Bronchial epithelial cell (primary cell): ENCODE measurements around the gene APOBEC3H. TPM values are rescaled to one million over a fixed set of nuclear protein-coding genes. Genes with fewer than 3 reads are reported as not detected.
A peak's percentile ranks its signal among the peaks of the same experiment; 100 is the strongest.

ENCODE experiments used
- DNase-seq: peaks from one replicate; pipeline ENCODE4 v3.0.0-alpha.2; 2010; ENCODE audit warnings: low read depth
- FAIRE-seq: peaks from 2 replicates; lab custom pipeline; 2011; peaks lifted over from hg19 to GRCh38; lab: Jason Lieb, UNC
- H3K27me3 ChIP-seq: 2 replicates; pipeline ENCODE4 v1.5.1; 2011; ENCODE audit warnings: low read length; ENCODE audit not compliant: control insufficient read depth, insufficient read depth
- H3K36me3 ChIP-seq: 2 replicates; pipeline ENCODE4 v1.5.1; 2011; ENCODE audit warnings: low read length; ENCODE audit not compliant: control insufficient read depth, insufficient read depth
- H3K4me3 ChIP-seq: 2 replicates; pipeline ENCODE4 v1.5.1; 2011; ENCODE audit warnings: mild to moderate bottlenecking, low read depth, low read length, control low read depth
- total RNA-seq: library from RNA; depleted of rRNA; stranded (reverse); fragments of >200 nt; gene quantifications from 2 replicates; pipeline ENCODE4 v1.2.1, GENCODE V29; 2014
- TF ChIP-seq, protein P1 (sequence below): IDR thresholded peaks from 2 replicates; pipeline ENCODE4 v1.5.1; 2011; ENCODE audit warnings: mild to moderate bottlenecking, moderate library complexity, low read length, control low read depth, inconsistent platforms; ENCODE audit not compliant: insufficient read depth, severe bottlenecking

The APOBEC3H gene
- total RNA-seq, 1 donor from 2014 or later: 0.26 TPM

DNA sequence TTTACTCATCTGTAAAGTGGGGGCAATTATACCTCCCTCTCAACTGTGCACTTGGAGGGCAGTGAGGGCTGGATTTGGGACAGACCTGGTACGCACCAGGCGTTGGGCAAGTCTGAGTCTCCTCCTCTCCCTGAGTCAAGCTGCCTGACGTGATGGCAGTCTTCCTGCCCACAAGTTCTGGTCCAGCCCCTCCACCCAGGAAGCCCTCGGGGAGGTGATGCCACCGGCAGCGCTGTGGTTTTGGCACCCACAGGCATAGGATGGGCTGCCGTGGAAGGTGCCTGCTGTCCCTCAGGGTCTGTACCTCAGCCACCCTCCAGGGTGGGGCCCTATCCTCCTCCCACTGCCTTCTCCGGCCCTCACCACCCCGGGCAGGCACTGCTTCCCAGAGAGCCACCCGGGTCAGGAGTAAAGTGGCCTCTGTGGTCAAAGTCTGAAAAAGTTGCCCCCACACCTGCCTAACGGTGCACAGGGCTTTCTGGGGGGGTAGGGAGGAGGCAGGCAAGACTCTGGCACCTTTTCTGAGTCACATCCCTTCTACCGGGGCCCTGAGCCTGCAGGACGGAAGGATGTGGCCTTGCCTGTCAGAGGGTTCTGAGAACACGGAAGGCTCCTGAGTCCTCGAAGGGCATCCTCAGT lies 6.5 kb upstream of the APOBEC3H start:
- DNase-seq (peak; percentile 91), FAIRE-seq (peak; percentile 52)
- TF ChIP-seq, protein P1, sequence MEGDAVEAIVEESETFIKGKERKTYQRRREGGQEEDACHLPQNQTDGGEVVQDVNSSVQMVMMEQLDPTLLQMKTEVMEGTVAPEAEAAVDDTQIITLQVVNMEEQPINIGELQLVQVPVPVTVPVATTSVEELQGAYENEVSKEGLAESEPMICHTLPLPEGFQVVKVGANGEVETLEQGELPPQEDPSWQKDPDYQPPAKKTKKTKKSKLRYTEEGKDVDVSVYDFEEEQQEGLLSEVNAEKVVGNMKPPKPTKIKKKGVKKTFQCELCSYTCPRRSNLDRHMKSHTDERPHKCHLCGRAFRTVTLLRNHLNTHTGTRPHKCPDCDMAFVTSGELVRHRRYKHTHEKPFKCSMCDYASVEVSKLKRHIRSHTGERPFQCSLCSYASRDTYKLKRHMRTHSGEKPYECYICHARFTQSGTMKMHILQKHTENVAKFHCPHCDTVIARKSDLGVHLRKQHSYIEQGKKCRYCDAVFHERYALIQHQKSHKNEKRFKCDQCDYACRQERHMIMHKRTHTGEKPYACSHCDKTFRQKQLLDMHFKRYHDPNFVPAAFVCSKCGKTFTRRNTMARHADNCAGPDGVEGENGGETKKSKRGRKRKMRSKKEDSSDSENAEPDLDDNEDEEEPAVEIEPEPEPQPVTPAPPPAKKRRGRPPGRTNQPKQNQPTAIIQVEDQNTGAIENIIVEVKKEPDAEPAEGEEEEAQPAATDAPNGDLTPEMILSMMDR: no peak

DNA sequence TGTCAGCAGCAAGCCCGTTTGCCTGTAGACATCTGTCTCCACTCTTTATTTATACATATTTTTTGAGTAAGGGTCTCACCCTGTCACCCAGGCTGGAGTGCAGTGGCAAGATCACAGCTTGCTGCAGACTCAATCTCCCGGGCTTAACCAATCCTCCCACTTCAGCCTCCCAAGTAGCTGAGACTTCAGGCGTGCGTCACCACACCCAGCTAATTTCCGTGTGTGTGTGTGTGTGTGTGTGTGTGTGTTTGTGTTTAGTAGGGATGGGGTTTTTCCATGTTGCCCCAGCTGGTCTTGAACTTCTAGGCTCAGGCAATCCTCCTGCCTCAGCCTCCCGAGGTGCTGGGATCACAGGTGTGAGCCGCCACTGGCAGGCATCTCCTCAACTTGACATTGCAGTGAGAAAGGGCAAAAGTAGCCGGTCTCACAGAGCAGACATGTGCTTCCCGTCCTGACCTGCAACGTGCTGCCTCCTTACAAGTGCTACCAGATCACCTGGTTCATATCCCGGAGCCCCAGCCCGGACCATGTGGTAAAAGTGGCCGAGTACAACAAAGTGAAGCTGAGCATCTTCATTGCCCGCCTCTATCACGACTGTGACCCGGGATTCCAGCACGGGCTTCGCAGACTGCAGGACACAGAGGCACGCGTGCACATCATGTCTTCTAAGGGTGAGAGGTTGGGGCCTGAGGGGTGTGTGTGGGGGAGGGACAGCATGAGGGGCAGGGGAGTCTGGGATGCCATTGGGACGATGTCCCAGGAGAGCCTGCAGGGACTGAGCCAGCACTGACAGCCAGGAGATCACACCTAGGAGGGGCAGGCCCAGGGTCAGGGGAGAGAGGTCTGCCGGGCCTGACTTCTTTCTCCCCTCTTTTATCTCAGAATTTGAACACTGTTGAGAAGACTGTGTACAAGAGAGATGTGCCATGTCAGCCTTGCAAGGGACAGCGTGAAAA lies 5.6 kb upstream of the APOBEC3H start:
- no peaks in the 10 kb centered on the region for H3K27me3 ChIP-seq

More for the DNA sequence above, 6.5 kb upstream of the APOBEC3H start:
- no peaks in the 10 kb centered on the region for H3K36me3 ChIP-seq
- H3K27me3 ChIP-seq: no peaks in the 10 kb centered on the region
- H3K4me3 ChIP-seq: no peak overlapping the region

DNA sequence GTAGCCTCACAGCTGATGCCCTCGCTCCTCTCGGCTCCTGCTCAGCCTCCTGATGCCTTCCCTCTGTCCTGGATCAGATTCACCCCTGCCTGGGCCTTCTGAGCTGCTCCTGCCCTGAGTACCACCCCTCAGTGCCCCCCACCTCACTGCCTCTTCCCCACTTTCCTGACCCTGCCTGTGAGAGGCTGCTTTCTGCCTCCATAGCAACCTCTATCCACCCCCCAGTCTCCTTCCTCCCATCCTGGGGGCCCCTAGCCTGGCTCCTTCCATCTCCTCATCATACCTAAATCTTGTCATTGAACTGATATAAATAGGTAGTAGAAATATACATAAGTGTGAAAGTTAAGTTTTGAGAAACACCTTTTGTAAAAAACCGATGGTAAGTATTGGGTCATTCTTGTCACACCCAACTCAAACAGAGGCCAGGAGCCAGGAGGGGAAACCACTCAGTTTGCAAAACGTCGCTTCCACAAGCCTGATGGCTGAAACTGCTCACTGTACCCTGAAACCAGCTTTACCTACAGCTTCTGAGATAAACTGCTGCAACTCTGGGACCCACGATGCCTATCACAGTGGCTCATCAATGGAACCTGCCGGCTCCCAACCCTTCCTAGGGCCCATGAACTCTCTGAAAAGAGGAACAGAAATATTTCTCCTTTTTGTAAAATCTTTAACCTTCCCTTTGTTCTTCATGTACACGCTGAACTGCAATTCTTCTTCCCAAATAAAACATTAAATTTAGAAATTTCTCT lies 4.8 kb upstream of the APOBEC3H start:
- no peak for DNase-seq
- H3K27me3 ChIP-seq: no peaks in the 10 kb centered on the region
- H3K4me3 ChIP-seq: no peak overlapping the region
- H3K36me3 ChIP-seq: no peaks in the 10 kb centered on the region
- no peak for FAIRE-seq
- TF ChIP-seq, protein P1: no peak

More for the DNA sequence above, 5.6 kb upstream of the APOBEC3H start:
- TF ChIP-seq, protein P1: no peak
- DNase-seq (no peak), FAIRE-seq (no peak)
- Histone ChIP-seq H3K4me3 (no peak overlapping the region), H3K36me3 (no peaks in the 10 kb centered on the region)

DNA sequence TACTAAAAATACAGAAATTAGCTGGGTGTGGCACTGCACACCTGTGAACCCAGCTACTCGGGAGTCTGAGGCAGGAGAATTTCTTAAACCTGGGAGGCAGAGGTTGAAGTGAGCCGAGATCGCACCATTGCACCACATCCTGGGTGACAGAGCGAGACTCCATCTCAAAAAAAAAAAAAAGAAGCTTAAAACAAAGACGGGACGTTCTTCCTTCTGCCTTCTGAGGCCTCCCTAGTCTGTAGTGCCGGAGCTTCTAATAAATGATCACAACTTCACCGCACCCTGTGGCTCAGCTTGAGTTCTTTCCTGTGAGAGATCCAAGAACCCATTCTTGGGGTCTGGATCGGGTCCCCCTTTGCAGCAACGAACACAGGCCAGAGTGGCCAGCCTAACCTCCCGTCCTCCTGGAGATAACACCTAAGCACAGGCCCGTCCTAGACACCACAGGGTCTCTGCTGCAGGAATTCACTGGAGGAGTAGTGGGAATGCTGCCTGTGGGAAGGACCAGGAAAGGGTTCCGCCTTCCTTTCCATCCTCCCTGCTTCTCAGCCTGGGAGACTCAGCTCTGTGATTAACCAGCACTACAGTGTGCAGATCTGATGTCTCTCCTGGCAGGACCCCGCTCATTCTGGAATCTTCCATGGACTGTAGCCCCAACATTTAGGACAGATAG lies 2.2 kb upstream of the APOBEC3H start:
- FAIRE-seq (no peak), DNase-seq (no peak)
- Histone ChIP-seq H3K4me3 (no peak overlapping the region), H3K36me3 (no peaks in the 10 kb centered on the region), H3K27me3 (no peaks in the 10 kb centered on the region)
- TF ChIP-seq, protein P1: no peak

DNA sequence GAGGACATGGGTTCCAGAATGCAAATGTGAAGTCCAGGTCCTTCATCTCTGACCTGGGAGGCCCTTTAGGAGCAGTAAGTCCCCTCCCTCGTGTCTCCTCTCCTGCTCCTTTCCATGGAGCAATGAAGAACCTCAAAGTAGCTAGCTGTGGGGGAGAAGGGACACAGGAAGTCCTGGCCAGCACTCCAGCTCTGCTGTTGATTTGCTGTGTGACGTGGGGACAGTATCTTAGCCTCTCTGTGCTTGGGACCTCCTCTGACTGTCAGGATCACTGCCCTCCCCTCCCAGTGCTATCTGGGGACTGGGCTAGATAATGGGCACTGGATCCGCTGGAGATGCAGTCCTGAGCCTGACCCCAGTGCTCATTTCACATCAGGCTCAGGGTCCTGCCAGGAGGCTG lies 1.1 kb upstream of the APOBEC3H start:
- no peaks in the 10 kb centered on the region for H3K36me3 ChIP-seq
- H3K27me3 ChIP-seq: no peaks in the 10 kb centered on the region
- no peak overlapping the region for H3K4me3 ChIP-seq
- DNase-seq (no peak), FAIRE-seq (no peak)
- TF ChIP-seq, protein P1: no peak
